ENCODE results near the gene PC.
A peak's percentile ranks its signal among the peaks of the same experiment; 100 is the strongest.
"Not testable (repeated sequence)": the region's sequence is repeated elsewhere in the genome, so short reads cannot be mapped to it uniquely, and the experiment has no call there.

PC gene

GRCh38 chr11:66981976-66982578, 23.9 kb upstream of the PC start:
- no peak for DNase-seq (ENCODE audit: extremely low read depth in 1 of 2, low read depth in 1 of 2)

- no peak for DNase-seq (ENCODE audit: extremely low read depth in 1 of 2, low read depth in 1 of 2)
Observed at GRCh38 chr11:66979336-66979980, 21.3 kb upstream of the PC start.

GRCh38 chr11:66978717-66979116, 20.5 kb upstream of the PC start:
- no peak for DNase-seq (ENCODE audit: extremely low read depth in 1 of 2, low read depth in 1 of 2)

GRCh38 chr11:66978229-66978628, 20.0 kb upstream of the PC start:
- DNase-seq (ENCODE audit: extremely low read depth in 1 of 2, low read depth in 1 of 2) = no peak

GRCh38 chr11:66976925-66977324, 18.7 kb upstream of the PC start:
- DNase-seq (ENCODE audit: extremely low read depth in 1 of 2, low read depth in 1 of 2) = no peak

GRCh38 chr11:66976028-66976467, 17.9 kb upstream of the PC start:
- DNase-seq (ENCODE audit: extremely low read depth in 1 of 2, low read depth in 1 of 2) = no peak

- DNase-seq (ENCODE audit: extremely low read depth in 1 of 2, low read depth in 1 of 2) = no peak
Observed at GRCh38 chr11:66975405-66976027, 17.3 kb upstream of the PC start.

GRCh38 chr11:66974724-66975404, 16.7 kb upstream of the PC start, which contains the start of gene C11orf86:
Gene C11orf86, plus strand, starts transcription at chr11:66975304. Its CDS starts 59 bp downstream, at chr11:66975363.
- no peak for DNase-seq (ENCODE audit: extremely low read depth in 1 of 2, low read depth in 1 of 2)

GRCh38 chr11:66973956-66974580, 15.9 kb upstream of the PC start:
- no peak for DNase-seq (ENCODE audit: extremely low read depth in 1 of 2, low read depth in 1 of 2)

GRCh38 chr11:66971488-66971887, 13.3 kb upstream of the PC start:
- no peak for DNase-seq (ENCODE audit: extremely low read depth in 1 of 2, low read depth in 1 of 2)

- peak in 1 of 2 donors; percentile 53 for DNase-seq (ENCODE audit: extremely low read depth in 1 of 2, low read depth in 1 of 2)
Observed at GRCh38 chr11:66970807-66971442, 12.7 kb upstream of the PC start.

- no peak for DNase-seq (ENCODE audit: extremely low read depth in 1 of 2, low read depth in 1 of 2)
Observed at GRCh38 chr11:66970371-66970806, 12.2 kb upstream of the PC start.

- no peak for DNase-seq (ENCODE audit: extremely low read depth in 1 of 2, low read depth in 1 of 2)
Observed at GRCh38 chr11:66969584-66970225, 11.5 kb upstream of the PC start.

GRCh38 chr11:66967670-66968425, 9.7 kb upstream of the PC start:
- DNase-seq (ENCODE audit: extremely low read depth in 1 of 2, low read depth in 1 of 2) = no peak

GRCh38 chr11:66966351-66966750, 8.2 kb upstream of the PC start:
- DNase-seq (ENCODE audit: extremely low read depth in 1 of 2, low read depth in 1 of 2) = no peak

- DNase-seq (ENCODE audit: extremely low read depth in 1 of 2, low read depth in 1 of 2) = no peak
Observed at GRCh38 chr11:66964495-66964894, 6.3 kb upstream of the PC start.

GRCh38 chr11:66962801-66963200, 4.6 kb upstream of the PC start:
- DNase-seq (ENCODE audit: extremely low read depth in 1 of 2, low read depth in 1 of 2) = no peak

- DNase-seq (ENCODE audit: extremely low read depth in 1 of 2, low read depth in 1 of 2) = no peak
Observed at GRCh38 chr11:66962247-66962646, 4.1 kb upstream of the PC start.

GRCh38 chr11:66961691-66962213, 3.6 kb upstream of the PC start:
- not testable (repeated sequence) for DNase-seq (ENCODE audit: extremely low read depth in 1 of 2, low read depth in 1 of 2)
